K562 (cell line): ENCODE data around the gene TENT4B. TPM values are rescaled to one million over a fixed set of nuclear protein-coding genes. Genes with fewer than 3 reads are reported as not detected.

Experiments used
- BACH1 ChIP-seq: fragments of 200-800 bp; sonication (Bioruptor generic); IDR thresholded peaks from 2 replicates; pipeline ENCODE4 v1.6.1; 2016; ENCODE audit warnings: missing genetic modification characterization, missing compliant biosample characterization
- BRD4 ChIP-seq: fragments of 200-600 bp; sonication (generic); IDR thresholded peaks from 2 replicates; pipeline ENCODE4 v1.6.1; 2017; ENCODE audit warnings: inconsistent platforms
- CBFA2T3 ChIP-seq: fragments of 450-650 bp; IDR thresholded peaks from 2 replicates; pipeline ENCODE4 v1.6.1; 2017
- E2F8 ChIP-seq: fragments of 450-650 bp; IDR thresholded peaks from 2 replicates; pipeline ENCODE4 v1.7.1; 2018; ENCODE audit warnings: mild to moderate bottlenecking, low read depth; ENCODE audit not compliant: partially characterized antibody
- FOXK2 ChIP-seq, 2 experiments: fragments of 450-650 bp; IDR thresholded peaks in 1 of 2; conservative IDR thresholded peaks in 1 of 2; 2 replicates each; pipeline ENCODE4 v1.6.1; 2016; ENCODE audit warnings: low read depth in 2 of 2, mild to moderate bottlenecking in 1 of 2
- GABPB2 ChIP-seq: fragments of 250-450 bp; sonication (Bioruptor Pico); conservative IDR thresholded peaks from 2 replicates; pipeline ENCODE4 v1.5.1; 2021; ENCODE audit warnings: mild to moderate bottlenecking
- GTF2B ChIP-seq: IDR thresholded peaks from 2 replicates; pipeline ENCODE4 v1.6.1; 2011; ENCODE audit not compliant: insufficient read length; ENCODE audit errors: extremely low read depth
- HNRNPK ChIP-seq: fragments of 200-400 bp; formaldehyde crosslinking; IDR thresholded peaks from one replicate; pipeline ENCODE4 v1.6.1; 2018; ENCODE audit warnings: mild to moderate bottlenecking, low read depth, low read length; ENCODE audit not compliant: poor library complexity, severe bottlenecking
- MCM2 ChIP-seq: fragments of 450-650 bp; IDR thresholded peaks from 2 replicates; pipeline ENCODE4 v1.6.1; 2017; ENCODE audit warnings: low read depth, mild to moderate bottlenecking
- MECOM ChIP-seq: fragments of 250-450 bp; sonication (Bioruptor Pico); IDR thresholded peaks from 2 replicates; pipeline ENCODE4 v1.8.0; 2022; ENCODE audit warnings: inconsistent platforms
- PTTG1 ChIP-seq: fragments of 450-650 bp; IDR thresholded peaks from 2 replicates; pipeline ENCODE4 v1.6.1; 2016; ENCODE audit warnings: low read depth, mild to moderate bottlenecking, missing genetic modification characterization, missing compliant biosample characterization
- RBM14 ChIP-seq: fragments of 200-400 bp; formaldehyde crosslinking; IDR thresholded peaks from 2 replicates; pipeline ENCODE4 v1.6.1; 2018; ENCODE audit warnings: low read depth, mild to moderate bottlenecking, low read length, moderate library complexity, borderline replicate concordance; ENCODE audit not compliant: insufficient read depth
- RBM15 ChIP-seq: fragments of 200-400 bp; formaldehyde crosslinking; IDR thresholded peaks from 2 replicates; pipeline ENCODE4 v1.6.1; 2018; ENCODE audit warnings: mild to moderate bottlenecking, low read length, moderate library complexity; ENCODE audit not compliant: insufficient read depth
- RBM22 ChIP-seq: fragments of 200-400 bp; formaldehyde crosslinking; IDR thresholded peaks from 2 replicates; pipeline ENCODE4 v1.6.1; 2018; ENCODE audit warnings: low read length, low read depth; ENCODE audit not compliant: poor library complexity, severe bottlenecking
- THAP7 ChIP-seq: fragments of 250-450 bp; sonication (Bioruptor Pico); IDR thresholded peaks from 2 replicates; pipeline ENCODE4 v1.5.0; 2021
- XRCC3 ChIP-seq: fragments of 450-650 bp; IDR thresholded peaks from 2 replicates; pipeline ENCODE4 v1.6.1; 2017; ENCODE audit warnings: mild to moderate bottlenecking, moderate library complexity
- ZBTB12 ChIP-seq: fragments of 250-450 bp; sonication (Bioruptor Pico); IDR thresholded peaks from 2 replicates; pipeline ENCODE4 v1.4.0; 2020
- ZC3H11A ChIP-seq: IDR thresholded peaks from 2 replicates; pipeline ENCODE4 v1.6.1; 2012; ENCODE audit warnings: low read depth, low read length, improper control_type of control experiment
- ZNF354B ChIP-seq: fragments of 250-450 bp; sonication (Bioruptor Pico); IDR thresholded peaks from 2 replicates; pipeline ENCODE4 v1.4.0; 2020
- ZSCAN29 ChIP-seq: fragments of 450-650 bp; IDR thresholded peaks from 2 replicates; pipeline ENCODE4 v1.6.1; 2017
- polyA plus RNA-seq, 8 experiments: library from polyadenylated mRNA; depleted of rRNA in 4 of 8; stranded (reverse) in 5 of 8; unstranded in 3 of 8; fragments of >200 nt; fragmentation: Nextera tagmentation in 2 of 8; fragmentation: Illumina TruSeq in 1 of 8; extraction: Ambion mirVana in 2 of 8; extraction: Trizol in 1 of 8; gene quantifications; 2 replicates each; pipeline versions ENCODE4 v1.2.1 to v1.2.3, GENCODE V29; 2011 to 2014; ENCODE audit warnings: inconsistent platforms in 1 of 8, missing spikeins in 1 of 8
- total RNA-seq, 7 experiments: library from RNA; depleted of rRNA in 6 of 7; stranded (reverse); fragments of >200 nt in 6 of 7; fragmentation: Illumina TruSeq in 2 of 7; extraction: Trizol in 2 of 7; gene quantifications; 2 replicates each; pipeline versions ENCODE4 v1.2.1 to v1.2.3, GENCODE V29; 2011 to 2021; ENCODE audit warnings: low replicate concordance in 1 of 7
- TF ChIP-seq, protein P1 (sequence below): fragments of 250-450 bp; sonication (Bioruptor Pico); IDR thresholded peaks from 2 replicates; pipeline ENCODE4 v1.6.1; 2021; ENCODE audit warnings: mild to moderate bottlenecking
- TF ChIP-seq, protein P2 (sequence below): fragments of 250-450 bp; sonication (Bioruptor Pico); IDR thresholded peaks from 2 replicates; pipeline ENCODE4 v1.4.0; 2020; ENCODE audit warnings: borderline replicate concordance

The TENT4B gene
- total and polyA plus RNA-seq, 9 of the 15 experiments (the other 6 are each of a cell fraction or from before 2014, with no cell fraction given): 5.2 to 8.4 (median 7.0) TPM

GRCh38 chr16:50152807-50153595 lies at the start of gene TENT4B (continued):
- no peak for TF ChIP-seq GTF2B
- no peak for TF ChIP-seq E2F8
- no peak for TF ChIP-seq PTTG1
- TF ChIP-seq RBM15: no peak
- TF ChIP-seq MCM2: no peak
- TF ChIP-seq ZSCAN29: no peak
- TF ChIP-seq MECOM (CRISPR knock-in tag): no peak
- TF ChIP-seq CBFA2T3: no peak
- no peak for TF ChIP-seq RBM22
- TF ChIP-seq, protein P1, sequence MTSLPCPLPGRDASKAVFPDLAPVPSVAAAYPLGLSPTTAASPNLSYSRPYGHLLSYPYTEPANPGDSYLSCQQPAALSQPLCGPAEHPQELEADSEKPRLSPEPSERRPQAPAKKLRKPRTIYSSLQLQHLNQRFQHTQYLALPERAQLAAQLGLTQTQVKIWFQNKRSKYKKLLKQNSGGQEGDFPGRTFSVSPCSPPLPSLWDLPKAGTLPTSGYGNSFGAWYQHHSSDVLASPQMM (CRISPR knock-in tag): no peak
- no peak for TF ChIP-seq RBM14
- TF ChIP-seq FOXK2 (conservative IDR thresholded peaks at IDR 0.05 in 1 of 2, IDR thresholded peaks at IDR 0.05 in 1 of 2; ENCODE audit: low read depth in 2 of 2): no peak
- peak; percentile 6 for TF ChIP-seq HNRNPK
- no peak for TF ChIP-seq BACH1 (tag)
- TF ChIP-seq ZC3H11A: no peak
- TF ChIP-seq XRCC3: no peak
- no peak for TF ChIP-seq THAP7
- no peak for TF ChIP-seq ZBTB12 (CRISPR knock-in tag)
- TF ChIP-seq, protein P2, sequence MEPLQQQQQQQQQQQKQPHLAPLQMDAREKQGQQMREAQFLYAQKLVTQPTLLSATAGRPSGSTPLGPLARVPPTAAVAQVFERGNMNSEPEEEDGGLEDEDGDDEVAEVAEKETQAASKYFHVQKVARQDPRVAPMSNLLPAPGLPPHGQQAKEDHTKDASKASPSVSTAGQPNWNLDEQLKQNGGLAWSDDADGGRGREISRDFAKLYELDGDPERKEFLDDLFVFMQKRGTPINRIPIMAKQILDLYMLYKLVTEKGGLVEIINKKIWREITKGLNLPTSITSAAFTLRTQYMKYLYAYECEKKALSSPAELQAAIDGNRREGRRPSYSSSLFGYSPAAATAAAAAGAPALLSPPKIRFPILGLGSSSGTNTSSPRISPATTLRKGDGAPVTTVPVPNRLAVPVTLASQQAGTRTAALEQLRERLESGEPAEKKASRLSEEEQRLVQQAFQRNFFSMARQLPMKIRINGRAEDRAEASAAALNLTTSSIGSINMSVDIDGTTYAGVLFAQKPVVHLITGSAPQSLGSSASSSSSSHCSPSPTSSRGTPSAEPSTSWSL (CRISPR knock-in tag): no peak
- TF ChIP-seq ZNF354B (CRISPR knock-in tag): no peak
- TF ChIP-seq GABPB2 (CRISPR knock-in tag): no peak
- peak; percentile 1; the same call in 1 of the 2 replicates for TF ChIP-seq BRD4
